NCI-H1048 (cell line): Measurements from ENCODE around the gene NOP10.
"Not testable (repeated sequence)": the region's sequence is repeated elsewhere in the genome, so short reads cannot be mapped to it uniquely, and the experiment has no call there.

ENCODE experiments used
- DNase-seq: peaks from one replicate; lab custom pipeline; 2025; lab: John Stamatoyannopoulos, UW

Gene NOP10

GRCh38 chr15:34342737-34343575 is at the start of gene NOP10, which contains the start of gene NUTM1:
TSS of gene NOP10 (minus strand) at chr15:34343136. CDS start at chr15:34343073, 63 bp downstream.
TSS of gene NUTM1 (plus strand) at chr15:34343315. CDS start at chr15:34343697, 382 bp downstream.
- peak; percentile 83 for DNase-seq

GRCh38 chr15:34389594-34390086 is 46.7 kb upstream of the NOP10 start:
- not testable (repeated sequence) for DNase-seq

- DNase-seq: not testable (repeated sequence)
These were observed 39.0 kb upstream of the NOP10 start for GRCh38 chr15:34381829-34382521.

- not testable (repeated sequence) for DNase-seq
These were observed 37.6 kb upstream of the NOP10 start for GRCh38 chr15:34380491-34380890.

- DNase-seq: no peak
These were observed 33.9 kb upstream of the NOP10 start for GRCh38 chr15:34376856-34377255.

GRCh38 chr15:34375541-34375940 is 32.6 kb upstream of the NOP10 start:
- DNase-seq: not testable (repeated sequence)

- DNase-seq: no peak
These were observed 31.9 kb upstream of the NOP10 start for GRCh38 chr15:34374816-34375215.

GRCh38 chr15:34373951-34374350 is 31.0 kb upstream of the NOP10 start:
- no peak for DNase-seq

- no peak for DNase-seq
These were observed 27.7 kb upstream of the NOP10 start for GRCh38 chr15:34370643-34371042.

GRCh38 chr15:34370129-34370528 is 27.2 kb upstream of the NOP10 start:
- no peak for DNase-seq

GRCh38 chr15:34367101-34368081 is 24.5 kb upstream of the NOP10 start, which contains the start of gene LPCAT4:
TSS of gene LPCAT4 (minus strand) at chr15:34367196. CDS start at chr15:34367100, 96 bp downstream.
- peak; percentile 57 for DNase-seq

- no peak for DNase-seq
These were observed 23.5 kb upstream of the NOP10 start for GRCh38 chr15:34366271-34367065.

GRCh38 chr15:34365836-34366235 is 22.9 kb upstream of the NOP10 start:
- no peak for DNase-seq

- DNase-seq: no peak
These were observed 22.3 kb upstream of the NOP10 start for GRCh38 chr15:34365091-34365825.

GRCh38 chr15:34364041-34364440 is 21.1 kb upstream of the NOP10 start:
- DNase-seq: no peak

GRCh38 chr15:34362047-34362773 is 19.3 kb upstream of the NOP10 start:
- DNase-seq: no peak

- DNase-seq: no peak
These were observed 18.3 kb upstream of the NOP10 start for GRCh38 chr15:34361278-34361677.

GRCh38 chr15:34360298-34360697 is 17.4 kb upstream of the NOP10 start:
- DNase-seq: no peak

- DNase-seq: no peak
These were observed 16.5 kb upstream of the NOP10 start for GRCh38 chr15:34359416-34359815.
